Glomerular visceral epithelial cell (primary cell): ENCODE data around the gene CSNK1E.
A peak's percentile ranks its signal among the peaks of the same experiment; 100 is the strongest.

Source experiments
- DNase-seq: peaks from one replicate; pipeline ENCODE4 v3.0.0-alpha.2; 2016; ENCODE audit errors: extremely low spot score

The CSNK1E gene

DNA sequence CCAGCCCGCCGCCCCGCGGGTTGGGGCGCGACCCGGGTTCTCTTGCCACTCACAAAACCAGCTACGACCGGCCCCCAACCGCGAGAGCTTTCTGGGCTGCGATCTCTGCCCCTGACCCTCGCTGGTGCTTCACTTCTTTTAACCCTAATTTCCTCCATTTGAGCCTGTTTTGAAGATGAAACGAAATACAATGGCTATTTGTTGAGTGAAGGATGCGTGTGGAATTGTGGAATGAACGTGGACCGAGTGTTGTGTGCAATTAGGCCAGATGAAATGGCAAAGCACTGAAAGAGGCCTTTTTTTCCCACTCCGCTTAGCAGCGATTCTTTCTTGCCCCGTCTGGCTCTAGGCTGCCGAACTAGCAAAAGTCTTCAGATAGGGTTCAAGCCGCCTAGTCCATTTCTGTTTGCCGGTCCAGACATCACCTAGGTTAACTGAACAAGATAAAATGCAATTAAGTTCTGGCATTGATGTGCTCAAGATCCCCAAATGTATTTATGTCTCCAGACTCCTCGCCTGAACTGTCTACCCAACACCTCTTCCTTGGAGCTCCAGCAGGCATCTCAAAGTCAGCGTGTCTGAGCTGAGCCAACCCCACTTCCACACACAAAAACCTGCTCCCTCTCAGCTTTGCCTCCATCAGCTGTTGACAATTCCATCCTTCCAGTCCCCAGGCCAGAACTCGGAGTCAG is 44.0 kb downstream of the CSNK1E start:
- no peak for DNase-seq

GRCh38 chr22:38272373-38273134 is 44.7 kb downstream of the CSNK1E start, which contains the start of gene TMEM184B:
TSS of gene TMEM184B (minus strand) at chr22:38273010. CDS start at chr22:38247961, 25,049 bp downstream.
- DNase-seq = peak; percentile 71

DNA sequence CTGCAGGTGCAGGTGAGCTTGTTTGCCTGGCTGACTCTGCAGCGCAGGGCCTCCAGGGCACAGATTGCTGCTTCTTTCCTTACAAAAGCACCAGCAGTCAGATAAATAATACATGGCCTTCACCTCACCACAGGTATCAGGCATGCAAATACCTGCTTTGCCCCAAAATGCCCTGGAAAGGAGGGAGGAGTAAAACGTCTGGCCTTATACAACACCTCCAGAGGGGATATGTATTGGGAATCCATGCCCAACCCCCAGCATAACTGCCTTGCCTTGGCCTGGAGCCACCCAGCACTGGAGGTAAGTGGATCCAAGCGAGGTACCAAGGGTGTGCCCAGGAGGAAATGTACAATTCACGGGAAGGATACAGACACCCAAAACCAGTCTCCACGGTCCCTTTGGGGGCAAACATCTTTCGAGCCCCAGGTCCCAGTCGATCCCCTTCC is 45.3 kb downstream of the CSNK1E start:
- DNase-seq = no peak

GRCh38 chr22:38271101-38271500 is 46.1 kb downstream of the CSNK1E start:
- DNase-seq = no peak

DNA sequence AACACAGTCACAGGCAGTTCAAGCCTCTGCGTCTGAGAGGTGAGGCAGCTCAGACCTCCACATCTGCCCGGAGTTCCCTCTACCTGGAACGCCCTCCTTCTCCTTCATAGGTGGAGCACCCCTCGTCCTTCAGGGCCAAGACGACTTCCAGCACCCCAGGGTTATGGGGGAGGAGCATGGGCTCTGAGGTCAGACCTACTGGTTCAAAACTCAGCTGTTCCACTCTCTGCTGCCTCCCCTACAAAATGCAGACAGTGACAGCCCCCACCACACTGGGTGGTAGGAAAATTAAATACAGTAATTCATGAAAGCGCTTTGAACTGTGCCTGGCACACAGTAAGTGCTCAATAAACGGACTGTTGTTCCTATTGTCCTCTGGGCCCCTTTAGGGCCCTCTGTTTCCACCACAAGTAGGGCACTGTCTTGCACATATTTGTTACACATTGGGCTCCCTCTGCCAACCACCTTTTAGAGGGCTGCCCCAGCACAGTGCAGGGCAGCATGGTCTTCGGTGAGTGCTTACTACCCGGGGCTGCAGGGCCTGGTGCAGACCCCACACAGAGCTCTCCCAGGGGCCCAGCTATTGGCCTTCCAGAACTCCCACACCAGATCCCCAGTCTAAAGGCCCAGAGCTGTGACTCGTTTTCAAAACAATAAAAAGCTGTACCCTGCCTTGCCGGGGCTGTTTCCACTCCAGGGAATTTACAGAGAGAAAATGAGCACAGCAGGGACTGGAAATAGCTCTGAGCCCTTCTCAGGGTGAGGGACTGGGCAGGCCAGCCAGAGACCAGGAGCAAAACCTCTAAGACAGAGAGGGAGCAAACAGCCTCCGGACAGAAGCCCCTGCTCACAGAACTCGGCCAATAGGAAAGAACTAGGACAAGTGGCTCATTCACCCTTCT is 46.9 kb downstream of the CSNK1E start:
- DNase-seq = no peak

DNA sequence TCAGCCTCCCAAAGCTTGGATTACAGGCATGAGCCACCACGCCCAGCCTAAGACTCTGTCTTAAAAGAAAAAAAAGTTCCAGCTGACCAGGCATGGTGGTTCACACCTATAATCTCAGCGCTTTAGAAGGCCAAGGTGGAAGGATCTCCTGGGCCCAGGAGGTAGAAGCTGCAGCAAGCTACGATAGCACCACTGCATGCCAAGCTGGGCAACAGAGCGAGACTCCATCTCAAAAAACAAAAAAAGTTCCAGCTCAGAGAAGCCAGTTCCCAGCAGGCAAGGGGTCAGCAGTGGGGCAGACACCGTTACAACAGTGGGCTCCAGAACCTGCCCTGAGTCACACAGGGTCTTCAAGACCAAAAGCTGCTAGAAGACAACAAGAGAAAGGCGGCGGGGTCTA is 47.8 kb downstream of the CSNK1E start:
- DNase-seq = no peak

- peak; percentile 40 for DNase-seq
Observed at GRCh38 chr22:38267086-38267485, 50.1 kb downstream of the CSNK1E start.

- DNase-seq = no peak
Observed at GRCh38 chr22:38266120-38266519, 51.1 kb downstream of the CSNK1E start.

GRCh38 chr22:38264322-38264843 is 52.9 kb downstream of the CSNK1E start:
- DNase-seq = no peak

DNA sequence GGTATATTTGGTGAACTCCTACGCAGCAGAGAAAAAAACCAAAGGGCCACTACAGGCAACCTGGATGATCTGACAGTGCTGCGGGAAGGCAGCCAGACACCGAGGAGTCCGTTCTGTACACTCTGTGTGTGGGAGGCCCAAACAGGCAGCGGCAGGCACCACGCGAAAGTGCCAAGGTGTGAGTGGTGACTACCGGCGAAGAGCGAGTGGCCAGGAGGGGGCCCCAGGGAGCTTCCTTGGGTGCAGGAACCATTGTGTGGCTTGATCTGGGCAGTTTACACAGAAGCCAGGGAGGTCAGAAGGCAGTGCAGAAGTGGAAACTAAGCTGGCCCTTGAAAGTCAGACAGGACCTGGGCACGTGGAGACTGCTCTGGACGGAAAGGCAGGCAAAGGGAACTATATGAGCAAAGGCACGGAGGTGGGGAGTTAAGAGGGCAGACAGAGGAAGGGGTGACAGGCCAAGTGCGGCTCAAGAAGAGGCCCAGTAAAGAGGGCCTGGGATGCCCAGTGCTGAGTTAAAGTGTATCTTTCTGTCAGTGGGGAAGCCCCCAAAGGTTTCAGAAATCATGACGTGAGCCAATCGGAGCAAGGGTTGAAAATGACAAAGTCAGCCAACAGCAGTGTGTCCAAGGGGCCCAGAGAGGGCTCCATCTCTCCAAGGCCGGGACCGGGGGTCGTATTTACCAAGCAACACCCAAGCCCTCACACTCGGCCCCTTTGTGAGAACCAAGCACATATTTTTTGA is 55.0 kb downstream of the CSNK1E start:
- DNase-seq = no peak

GRCh38 chr22:38260761-38261681 is 56.2 kb downstream of the CSNK1E start:
- DNase-seq = no peak

DNA sequence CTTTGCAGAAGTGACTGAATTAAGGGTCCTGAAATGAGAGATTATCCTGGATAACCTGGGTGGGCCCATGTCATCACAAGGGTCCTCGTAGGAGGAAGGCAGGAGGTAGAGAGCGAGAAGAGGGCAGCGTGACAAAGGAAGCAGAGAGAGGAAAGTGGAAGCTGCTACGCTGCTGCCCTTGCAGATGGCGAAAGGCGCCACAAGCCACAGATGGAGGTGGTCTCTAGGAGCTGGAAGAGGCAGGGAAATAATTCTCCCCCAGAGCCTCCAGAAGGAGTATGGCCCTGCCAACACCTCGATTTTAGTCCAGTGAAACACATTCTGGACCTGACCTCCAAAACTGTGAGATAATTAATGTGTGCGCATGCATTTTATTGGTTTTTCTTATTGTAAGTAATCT is 57.9 kb downstream of the CSNK1E start:
- DNase-seq = no peak

DNA sequence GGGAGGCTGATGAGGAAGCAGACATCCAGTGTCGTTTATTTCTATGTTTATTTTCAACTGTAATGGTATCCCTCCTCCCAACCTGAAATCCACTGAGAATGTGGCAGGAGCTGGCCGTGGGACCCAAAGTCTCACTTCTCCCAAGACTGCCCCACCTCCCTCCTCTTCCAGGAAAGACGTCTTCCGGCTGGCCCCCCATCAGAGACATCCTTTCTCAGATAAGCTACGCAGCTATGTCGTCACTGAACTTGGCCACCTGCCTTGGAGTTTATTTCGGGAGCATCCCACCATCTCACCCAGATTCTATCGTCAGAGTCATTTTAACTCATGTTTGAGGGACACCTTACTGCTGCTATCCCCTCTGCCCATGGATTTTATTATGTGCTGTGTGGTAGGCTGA is 58.3 kb downstream of the CSNK1E start:
- DNase-seq = no peak

GRCh38 chr22:38257650-38258250 is 59.5 kb downstream of the CSNK1E start:
- DNase-seq = no peak

GRCh38 chr22:38257181-38257580 is 60.1 kb downstream of the CSNK1E start:
- DNase-seq = no peak

DNA sequence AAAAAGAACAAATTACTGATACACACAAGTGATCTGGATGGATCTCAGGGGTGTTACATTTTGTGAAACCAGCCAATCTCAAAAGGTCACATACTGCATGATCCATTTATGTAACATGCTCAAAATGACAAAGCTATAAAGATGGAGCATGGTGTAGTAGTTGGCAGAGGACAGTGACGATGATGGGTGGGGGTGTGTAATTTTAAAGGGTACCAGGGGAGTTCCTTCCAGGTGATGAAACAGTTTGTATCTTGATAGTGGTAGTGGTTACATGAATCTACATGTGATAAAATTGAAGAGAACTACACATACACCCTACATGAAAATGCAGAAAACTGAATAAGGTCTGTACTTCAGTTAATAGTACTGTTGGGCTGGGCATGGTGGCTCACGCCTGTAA is 61.5 kb downstream of the CSNK1E start:
- DNase-seq = no peak

DNA sequence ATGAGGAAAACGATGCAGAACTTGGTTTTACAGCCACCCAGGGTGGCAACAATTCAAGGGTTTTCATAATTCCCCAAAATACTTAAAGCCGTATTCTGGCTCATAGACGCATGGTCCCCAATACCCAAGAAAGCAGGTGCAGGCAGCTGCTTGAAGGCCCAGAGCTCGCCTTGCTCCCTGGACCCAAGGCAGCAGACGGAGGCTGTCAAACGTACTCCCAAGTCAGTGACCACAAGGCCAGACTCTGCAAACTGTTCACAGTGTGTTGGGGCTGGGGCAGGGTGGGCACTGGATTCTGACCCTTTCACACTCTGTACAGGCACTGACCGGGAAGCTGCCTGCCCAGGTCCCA is 65.9 kb downstream of the CSNK1E start:
- DNase-seq = no peak

DNA sequence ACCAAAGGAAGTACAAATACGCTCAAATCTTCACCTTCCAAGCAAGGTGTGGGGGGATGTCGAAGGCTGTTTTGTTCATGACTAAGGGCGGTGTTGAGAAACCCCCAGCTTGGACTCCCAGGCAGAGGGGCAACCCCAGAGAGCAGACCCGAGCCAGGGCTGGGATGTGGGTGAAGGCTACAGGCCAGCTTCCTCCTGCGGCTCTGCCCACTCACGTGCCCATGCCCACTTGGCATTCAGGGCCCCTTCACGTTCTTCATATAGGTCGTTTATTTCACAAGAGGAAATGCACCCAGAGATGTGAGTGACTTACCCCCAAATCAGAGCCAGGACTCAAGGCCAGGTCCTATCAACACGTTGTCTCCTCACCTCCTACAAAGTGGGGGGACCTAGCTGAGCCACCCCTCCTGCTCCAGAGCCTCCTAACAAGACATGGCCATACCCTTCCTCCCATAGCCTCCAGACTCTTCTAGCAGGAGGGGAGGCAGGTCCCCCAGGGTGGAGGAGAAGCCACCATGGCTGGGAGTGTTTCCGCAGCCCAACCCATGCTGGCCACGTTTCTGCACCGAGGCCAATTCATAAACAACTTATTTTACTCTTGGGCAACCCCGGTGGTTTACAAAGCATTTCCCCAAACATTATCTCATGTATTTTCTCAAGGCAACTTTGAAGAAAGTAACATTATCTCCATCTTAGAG is 66.4 kb downstream of the CSNK1E start:
- DNase-seq = no peak
